NCI-H345 treated with DMSO at 0.1 percent for 48 hours (cell line): ENCODE results near the gene MED25.

Experiments
- DNase-seq: peaks from one replicate; lab custom pipeline; 2025; ENCODE audit not compliant: unreplicated experiment; lab: John Stamatoyannopoulos, UW

MED25 gene

GRCh38 chr19:49817964-49818648 lies at the start of gene MED25:
Gene MED25 (plus strand): TSS chr19:49818289. CDS start chr19:49818342, 53 bp downstream.
- peak; percentile 61 for DNase-seq

- no peak for DNase-seq
These were observed 47.6 kb upstream of the MED25 start for GRCh38 chr19:49770529-49770928.

GRCh38 chr19:49771674-49772139 lies 46.4 kb upstream of the MED25 start:
- DNase-seq: no peak

- DNase-seq: no peak
These were observed 45.1 kb upstream of the MED25 start for GRCh38 chr19:49772850-49773432.

- no peak for DNase-seq
These were observed 44.3 kb upstream of the MED25 start for GRCh38 chr19:49773663-49774350.

GRCh38 chr19:49774969-49775368 lies 43.1 kb upstream of the MED25 start:
- DNase-seq: no peak

- DNase-seq: no peak
These were observed 42.2 kb upstream of the MED25 start for GRCh38 chr19:49775742-49776370.

GRCh38 chr19:49776371-49776764 lies 41.7 kb upstream of the MED25 start:
- no peak for DNase-seq

GRCh38 chr19:49779731-49780555 lies 38.1 kb upstream of the MED25 start:
- no peak for DNase-seq

GRCh38 chr19:49780861-49781260 lies 37.2 kb upstream of the MED25 start:
- no peak for DNase-seq

- DNase-seq: no peak
These were observed 36.7 kb upstream of the MED25 start for GRCh38 chr19:49781394-49781793.

- DNase-seq: no peak
These were observed 35.6 kb upstream of the MED25 start for GRCh38 chr19:49782515-49782914.

- no peak for DNase-seq
These were observed 31.7 kb upstream of the MED25 start for GRCh38 chr19:49786376-49786820.

GRCh38 chr19:49787746-49788145 lies 30.3 kb upstream of the MED25 start:
- no peak for DNase-seq

GRCh38 chr19:49788857-49789256 lies 29.2 kb upstream of the MED25 start:
- no peak for DNase-seq

- no peak for DNase-seq
These were observed 27.2 kb upstream of the MED25 start for GRCh38 chr19:49790866-49791265.

GRCh38 chr19:49791776-49792445 lies 26.2 kb upstream of the MED25 start:
- no peak for DNase-seq

GRCh38 chr19:49792829-49793560 lies 25.1 kb upstream of the MED25 start:
- no peak for DNase-seq

- no peak for DNase-seq
These were observed 24.6 kb upstream of the MED25 start for GRCh38 chr19:49793561-49793840.

- no peak for DNase-seq
These were observed 22.5 kb upstream of the MED25 start for GRCh38 chr19:49795615-49796014.
